Caco-2 (cell line): Measurements from ENCODE around the gene VASN. TPM values are rescaled to one million over a fixed set of nuclear protein-coding genes. Genes with fewer than 3 reads are reported as not detected.
"Not testable (repeated sequence)": the region's sequence is repeated elsewhere in the genome, so short reads cannot be mapped to it uniquely, and the experiment has no call there.

Experiments
- BruUV-seq: library from RNA; stranded (reverse); fragments of 400-500 nt; replicated peaks from 2 replicates; lab custom pipeline; 2021; lab: Mats Ljungman, UMichigan
- CTCF ChIA-PET: fragments of 300-600 bp; sonication (Branson Sonifier 250); formaldehyde crosslinking; loops from one replicate; lab custom pipeline; 2022; ENCODE audit warnings: antibody characterized with exemption; lab: Charles Lee
- POLR2A ChIA-PET: fragments of 300-600 bp; sonication (Branson Sonifier 250); formaldehyde crosslinking; loops from one replicate; lab custom pipeline; 2022; ENCODE audit warnings: antibody characterized with exemption; lab: Charles Lee
- DNase-seq, 2 experiments: peaks; one replicate each; pipeline versions ENCODE4 v3.0.0 to v3.0.0-alpha.2; 2020 to 2022
- H3K27me3 ChIP-seq: replicated peaks from 2 replicates; pipeline ENCODE4 v1.6.0; 2011; ENCODE audit warnings: low read length; ENCODE audit not compliant: control insufficient read depth, insufficient read depth
- H3K36me3 ChIP-seq: 2 replicates; pipeline ENCODE4 v1.5.1; 2011; ENCODE audit warnings: low read length; ENCODE audit not compliant: control insufficient read depth, insufficient read depth
- H3K4me1 ChIP-seq: fragments of 250-450 bp; sonication (Bioruptor Pico); 2 replicates; pipeline ENCODE4 v1.5.1; 2020; ENCODE audit warnings: mild to moderate bottlenecking
- H3K4me3 ChIP-seq: 2 replicates; pipeline ENCODE4 v1.5.1; 2011; ENCODE audit warnings: low read depth, mild to moderate bottlenecking, control low read depth, low read length
- H3K9me3 ChIP-seq: fragments of 250-450 bp; sonication (Bioruptor Pico); 2 replicates; pipeline ENCODE4 v1.5.1; 2020; ENCODE audit warnings: mild to moderate bottlenecking, moderate library complexity
- H3K27ac Mint-ChIP-seq: one replicate; pipeline ENCODE4 v1.8.0; 2022; ENCODE audit warnings: mixed read lengths; ENCODE audit not compliant: unreplicated experiment
- H3K27me3 Mint-ChIP-seq: one replicate; pipeline ENCODE4 v1.8.0; 2022; ENCODE audit warnings: mixed read lengths; ENCODE audit not compliant: insufficient read depth, unreplicated experiment
- H3K36me3 Mint-ChIP-seq: one replicate; pipeline ENCODE4 v1.8.0; 2022; ENCODE audit warnings: mild to moderate bottlenecking, mixed read lengths; ENCODE audit not compliant: insufficient read depth, unreplicated experiment
- H3K4me1 Mint-ChIP-seq: one replicate; pipeline ENCODE4 v1.8.0; 2022; ENCODE audit warnings: low read depth, mixed read lengths; ENCODE audit not compliant: unreplicated experiment
- H3K4me3 Mint-ChIP-seq: one replicate; pipeline ENCODE4 v1.8.0; 2022; ENCODE audit warnings: mild to moderate bottlenecking, moderate library complexity, mixed read lengths; ENCODE audit not compliant: unreplicated experiment
- H3K9me3 Mint-ChIP-seq: one replicate; pipeline ENCODE4 v1.8.0; 2022; ENCODE audit warnings: mixed read lengths; ENCODE audit not compliant: unreplicated experiment
- CTCF ChIP-seq, 2 experiments: fragments of 200-600 bp in 1 of 2; IDR thresholded peaks; 1 replicate in 1 of 2; 2 replicates in 1 of 2; pipeline versions ENCODE4 v1.5.1 to v1.8.0; 2011 to 2022; ENCODE audit warnings: antibody characterized with exemption in 1 of 2, control low read depth in 1 of 2, inconsistent platforms in 1 of 2, low read depth in 1 of 2, low read length in 1 of 2, mild to moderate bottlenecking in 1 of 2, moderate library complexity in 1 of 2; ENCODE audit not compliant: insufficient read depth in 1 of 2, severe bottlenecking in 1 of 2, unreplicated experiment in 1 of 2
- intact Hi-C: fragments of 100-400 bp; cut with micrococcal nuclease; formaldehyde crosslinking; loops from one replicate; pipeline ENCODE4 v1.10.0; 2022; ENCODE audit not compliant: unreplicated experiment
- total RNA-seq: library from RNA; stranded (reverse); gene quantifications from 2 replicates; pipeline ENCODE4 v1.2.3, GENCODE V29; 2022

Gene VASN
- total RNA-seq, 1 experiment from 2014 or later = 2.7 TPM

GRCh38 chr16:4342866-4343744, 28.5 kb upstream of the VASN start:
- H3K36me3 ChIP-seq = no peaks in the 10 kb centered on the region; the same call in 1 of the 2 replicates
- no peaks in the 10 kb centered on the region for H3K27me3 ChIP-seq
- DNase-seq = no peak
- no peak for TF ChIP-seq CTCF (IDR thresholded peaks at IDR 0.05; ENCODE audit: insufficient read depth in 1 of 2, low read depth in 1 of 2, low read length in 1 of 2, severe bottlenecking in 1 of 2, unreplicated experiment in 1 of 2)
- POLR2A ChIA-PET = no interaction called here
- H3K4me1 ChIP-seq = no peaks in the 10 kb centered on the region
- no peak overlapping the region for H3K4me3 ChIP-seq
- Mint-ChIP-seq H3K4me1 (no peaks in the 10 kb centered on the region), H3K9me3 (no peaks in the 10 kb centered on the region), H3K4me3 (no peak overlapping the region), H3K27me3 (no peaks in the 10 kb centered on the region), H3K36me3 (peaks cover 40% of the 10 kb centered on the region), H3K27ac (no peak overlapping the region)
- no TSS peak for BruUV-seq
- H3K9me3 ChIP-seq = no peaks in the 10 kb centered on the region
- CTCF ChIA-PET = no interaction called here
- intact Hi-C loops = no loop called here

- POLR2A ChIA-PET, H3K27me3 ChIP-seq, BruUV-seq, H3K4me3 ChIP-seq, H3K27ac Mint-ChIP-seq, H3K4me1 Mint-ChIP-seq, H3K36me3 ChIP-seq, intact Hi-C loops, H3K27me3 Mint-ChIP-seq, H3K9me3 Mint-ChIP-seq, CTCF ChIA-PET, DNase-seq, H3K4me3 Mint-ChIP-seq, H3K4me1 ChIP-seq, H3K9me3 ChIP-seq: not testable (repeated sequence)
- H3K36me3 Mint-ChIP-seq = peaks cover 26% of the 10 kb centered on the region
Measured at GRCh38 chr16:4344300-4344982, 27.2 kb upstream of the VASN start.

- H3K4me1 Mint-ChIP-seq = no peaks in the 10 kb centered on the region
- no peaks in the 10 kb centered on the region for H3K27me3 Mint-ChIP-seq
- BruUV-seq = no TSS peak
- TF ChIP-seq CTCF (IDR thresholded peaks at IDR 0.05; ENCODE audit: insufficient read depth in 1 of 2, low read depth in 1 of 2, low read length in 1 of 2, severe bottlenecking in 1 of 2, unreplicated experiment in 1 of 2) = no peak
- no peak overlapping the region for H3K4me3 Mint-ChIP-seq
- no peaks in the 10 kb centered on the region for H3K27me3 ChIP-seq
- H3K9me3 ChIP-seq = no peaks in the 10 kb centered on the region
- ChIA-PET CTCF (no interaction called here), POLR2A (no interaction called here)
- no peaks in the 10 kb centered on the region for H3K4me1 ChIP-seq
- no peak overlapping the region for H3K27ac Mint-ChIP-seq
- intact Hi-C loops = no loop called here
- no peak overlapping the region for H3K4me3 ChIP-seq
- H3K36me3 Mint-ChIP-seq = peaks cover 19% of the 10 kb centered on the region
- H3K36me3 ChIP-seq = no peaks in the 10 kb centered on the region; the same call in 1 of the 2 replicates
- H3K9me3 Mint-ChIP-seq = no peaks in the 10 kb centered on the region
- no peak for DNase-seq
Measured at GRCh38 chr16:4344983-4345835, 26.4 kb upstream of the VASN start.
